H1 (cell line): ENCODE measurements around the gene ATP6V1C2. TPM values are rescaled to one million over a fixed set of nuclear protein-coding genes. Genes with fewer than 3 reads are reported as not detected.

Source experiments
- PHF8 ChIP-seq: fragments of 200-600 bp; sonication (generic); conservative IDR thresholded peaks from 2 replicates; pipeline ENCODE4 v1.7.1; 2012; ENCODE audit warnings: low read depth, mild to moderate bottlenecking, inconsistent platforms, low read length, moderate library complexity
- RBBP5 ChIP-seq: IDR thresholded peaks from 2 replicates; pipeline ENCODE4 v1.7.1; 2012; ENCODE audit warnings: low read depth, mild to moderate bottlenecking, inconsistent platforms, low read length, moderate library complexity, borderline replicate concordance
- polyA plus RNA-seq, 7 experiments: library from polyadenylated mRNA; depleted of rRNA in 3 of 7; stranded (reverse) in 5 of 7; unstranded in 2 of 7; fragments of >200 nt in 5 of 7; fragments of 200-250 nt in 2 of 7; gene quantifications; 1 replicate in 5 of 7; 2 replicates in 1 of 7; 4 replicates in 1 of 7; pipeline versions ENCODE4 v1.2.1 to v1.2.3, GENCODE V29; 2011 to 2013; ENCODE audit warnings: missing spikeins in 2 of 7, mixed read lengths in 2 of 7
- total RNA-seq: library from RNA; stranded (reverse); fragmentation: NEBNext Ultra II Directional; extraction: Animal tissue kit (Norgen Biotek cat#: 25700); gene quantifications from 2 replicates; pipeline ENCODE4 v1.2.1, GENCODE V29; 2021

The ATP6V1C2 gene
- total and polyA plus RNA-seq, 2 of the 8 experiments (the other 6 are each of a cell fraction or from before 2014, with no cell fraction given): 0.29 to 0.74 TPM

- no peak for TF ChIP-seq RBBP5
- no peak for TF ChIP-seq PHF8
Observed at GRCh38 chr2:10776231-10776977, 55.0 kb downstream of the ATP6V1C2 start (continued).
